ENCODE data around the gene GPC5. TPM values are rescaled to one million over a fixed set of nuclear protein-coding genes. Genes with fewer than 3 reads are reported as not detected.

Gene GPC5
- total and polyA plus RNA-seq, 2 donors (not counting 3 experiments of a cell fraction or from before 2014, with no cell fraction given): 0.59 to 0.97 TPM

DNA sequence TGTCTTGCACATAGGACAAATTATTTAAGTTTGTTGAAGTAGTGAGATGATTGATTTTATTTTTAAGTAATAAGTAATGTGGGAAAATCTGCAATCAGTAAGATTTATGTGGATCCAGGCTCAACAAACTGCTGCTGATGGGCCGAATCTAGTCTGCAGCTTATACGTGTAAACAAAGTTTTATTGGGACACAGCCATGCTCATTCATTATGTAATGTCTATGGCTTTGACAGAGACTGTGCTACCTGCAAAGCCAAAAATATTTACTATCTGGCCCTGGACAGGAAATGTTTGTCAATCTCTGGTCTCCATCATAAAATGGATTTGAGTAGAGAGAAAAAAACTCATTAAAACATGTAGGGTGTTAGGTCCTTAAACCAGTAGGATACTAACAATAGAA, 728.0 kb downstream of the GPC5 start:
- POLR2A ChIA-PET: no interaction called here
- FAIRE-seq: no peak

DNA sequence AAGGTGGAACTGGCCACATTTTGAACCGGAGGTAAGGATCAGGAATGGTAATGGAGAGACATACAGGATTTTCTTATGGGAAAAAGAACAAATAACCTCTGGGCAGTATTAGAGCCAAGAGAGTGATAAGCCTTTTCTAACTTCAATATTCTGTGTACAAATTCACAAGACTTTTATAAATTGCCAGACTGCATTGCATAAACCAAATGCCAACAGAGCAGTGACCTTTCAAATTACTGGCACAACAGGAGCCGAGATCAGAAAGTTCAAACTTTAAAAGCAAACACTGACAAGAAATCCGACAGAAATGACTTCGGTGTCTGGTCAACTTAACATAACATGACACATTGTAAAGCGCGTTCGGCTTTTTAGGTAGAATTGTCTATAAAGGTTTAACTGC, 737.1 kb downstream of the GPC5 start:
- Histone ChIP-seq H2AFZ (ENCODE audit: low read depth, low read length) (no peak overlapping the region), H3K4me1 (ENCODE audit: control insufficient read depth, extremely low read depth, insufficient read depth, low read length) (no peaks in the 10 kb centered on the region), H4K20me1 (replicated peaks; ENCODE audit: control insufficient read depth, extremely low read depth, insufficient read depth, low read length) (no peaks in the 10 kb centered on the region), H3K9me3 (replicated peaks; ENCODE audit: control insufficient read depth, insufficient read depth, low read length) (no peaks in the 10 kb centered on the region), H3K27ac (ENCODE audit: insufficient read depth, low read depth, low read length) (no peak overlapping the region), H3K4me2 (ENCODE audit: insufficient read depth, low read length) (no peak overlapping the region), H3K36me3 (ENCODE audit: control insufficient read depth in 2 of 2, extremely low read depth in 1 of 2, insufficient read depth in 2 of 2, low read length in 2 of 2) (no peaks in the 10 kb centered on the region), H3K9me1 (replicated peaks; ENCODE audit: control insufficient read depth, extremely low read depth, insufficient read depth, low read length) (no peaks in the 10 kb centered on the region), H3K9ac (replicated peaks; ENCODE audit: extremely low read depth, insufficient read depth, low read length) (no peak overlapping the region), H3K4me3 (replicated peaks in 1 of 3; ENCODE audit: insufficient read depth in 1 of 3, low read depth in 1 of 3, low read length in 3 of 3) (no peak overlapping the region), H3K79me2 (ENCODE audit: control insufficient read depth, insufficient read depth, low read length) (no peaks in the 10 kb centered on the region), H3K27me3 (ENCODE audit: control insufficient read depth in 2 of 2, insufficient read depth in 2 of 2, low read length in 2 of 2) (no peaks in the 10 kb centered on the region)
- dilution Hi-C loops (cut with MboI; ENCODE audit: extremely low pct_ligation_motif_present, low sequenced_read_pairs): no loop called here
- BruUV-seq (replicated peaks): no TSS peak
- FAIRE-seq (no peak), DNase-seq (ENCODE audit: low read depth, low spot score) (no peak)
- POLR2A ChIA-PET: no interaction called here
- TF ChIP-seq, protein P1, sequence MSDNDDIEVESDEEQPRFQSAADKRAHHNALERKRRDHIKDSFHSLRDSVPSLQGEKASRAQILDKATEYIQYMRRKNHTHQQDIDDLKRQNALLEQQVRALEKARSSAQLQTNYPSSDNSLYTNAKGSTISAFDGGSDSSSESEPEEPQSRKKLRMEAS (IDR thresholded peaks at IDR 0.05; ENCODE audit: insufficient read depth, insufficient read length): no peak
- TF ChIP-seq JUN (IDR thresholded peaks at IDR 0.05; ENCODE audit: borderline replicate concordance, insufficient read depth, insufficient read length, low read depth): no peak
- TF ChIP-seq EZH2 (IDR thresholded peaks at IDR 0.05; ENCODE audit: borderline replicate concordance, low read depth, low read length, severe bottlenecking): no peak
- no peak for TF ChIP-seq POLR2AphosphoS5 (IDR thresholded peaks at IDR 0.05; ENCODE audit: insufficient read depth, low read depth, low read length)
- TF ChIP-seq FOS (IDR thresholded peaks at IDR 0.05; ENCODE audit: borderline replicate concordance, insufficient read depth, low read length): no peak
- no peak for TF ChIP-seq MYC (IDR thresholded peaks at IDR 0.05; ENCODE audit: low read depth, low read length)
- TF ChIP-seq GATA2 (IDR thresholded peaks at IDR 0.05; ENCODE audit: insufficient read depth, insufficient read length, low read depth, low read length): no peak
- TF ChIP-seq POLR2A (IDR thresholded peaks at IDR 0.05; ENCODE audit: low read depth, low read length): no peak
- TF ChIP-seq, protein P2, sequence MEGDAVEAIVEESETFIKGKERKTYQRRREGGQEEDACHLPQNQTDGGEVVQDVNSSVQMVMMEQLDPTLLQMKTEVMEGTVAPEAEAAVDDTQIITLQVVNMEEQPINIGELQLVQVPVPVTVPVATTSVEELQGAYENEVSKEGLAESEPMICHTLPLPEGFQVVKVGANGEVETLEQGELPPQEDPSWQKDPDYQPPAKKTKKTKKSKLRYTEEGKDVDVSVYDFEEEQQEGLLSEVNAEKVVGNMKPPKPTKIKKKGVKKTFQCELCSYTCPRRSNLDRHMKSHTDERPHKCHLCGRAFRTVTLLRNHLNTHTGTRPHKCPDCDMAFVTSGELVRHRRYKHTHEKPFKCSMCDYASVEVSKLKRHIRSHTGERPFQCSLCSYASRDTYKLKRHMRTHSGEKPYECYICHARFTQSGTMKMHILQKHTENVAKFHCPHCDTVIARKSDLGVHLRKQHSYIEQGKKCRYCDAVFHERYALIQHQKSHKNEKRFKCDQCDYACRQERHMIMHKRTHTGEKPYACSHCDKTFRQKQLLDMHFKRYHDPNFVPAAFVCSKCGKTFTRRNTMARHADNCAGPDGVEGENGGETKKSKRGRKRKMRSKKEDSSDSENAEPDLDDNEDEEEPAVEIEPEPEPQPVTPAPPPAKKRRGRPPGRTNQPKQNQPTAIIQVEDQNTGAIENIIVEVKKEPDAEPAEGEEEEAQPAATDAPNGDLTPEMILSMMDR (IDR thresholded peaks at IDR 0.05; ENCODE audit: extremely low read depth in 1 of 2, insufficient read depth in 1 of 2, low read depth in 1 of 2, low read length in 2 of 2): no peak
- intact Hi-C loops (cut with micrococcal nuclease): no loop called here
- CTCF ChIA-PET: no interaction called here

More for the DNA sequence above, 728.0 kb downstream of the GPC5 start:
- Histone ChIP-seq H3K4me3 (replicated peaks in 1 of 3; ENCODE audit: insufficient read depth in 1 of 3, low read depth in 1 of 3, low read length in 3 of 3) (no peak overlapping the region), H3K4me1 (ENCODE audit: control insufficient read depth, extremely low read depth, insufficient read depth, low read length) (no peaks in the 10 kb centered on the region), H3K9me3 (replicated peaks; ENCODE audit: control insufficient read depth, insufficient read depth, low read length) (peaks cover 2% of the 10 kb centered on the region), H3K9me1 (replicated peaks; ENCODE audit: control insufficient read depth, extremely low read depth, insufficient read depth, low read length) (no peaks in the 10 kb centered on the region), H2AFZ (ENCODE audit: low read depth, low read length) (no peak overlapping the region), H3K36me3 (ENCODE audit: control insufficient read depth in 2 of 2, extremely low read depth in 1 of 2, insufficient read depth in 2 of 2, low read length in 2 of 2) (no peaks in the 10 kb centered on the region), H3K4me2 (ENCODE audit: insufficient read depth, low read length) (no peak overlapping the region), H4K20me1 (replicated peaks; ENCODE audit: control insufficient read depth, extremely low read depth, insufficient read depth, low read length) (no peaks in the 10 kb centered on the region), H3K9ac (replicated peaks; ENCODE audit: extremely low read depth, insufficient read depth, low read length) (no peak overlapping the region), H3K79me2 (ENCODE audit: control insufficient read depth, insufficient read depth, low read length) (no peaks in the 10 kb centered on the region), H3K27me3 (ENCODE audit: control insufficient read depth in 2 of 2, insufficient read depth in 2 of 2, low read length in 2 of 2) (no peaks in the 10 kb centered on the region), H3K27ac (ENCODE audit: insufficient read depth, low read depth, low read length) (no peak overlapping the region)
- no TSS peak for BruUV-seq (replicated peaks)
- CTCF ChIA-PET: no interaction called here
- dilution Hi-C loops (cut with MboI; ENCODE audit: extremely low pct_ligation_motif_present, low sequenced_read_pairs) (no loop called here), intact Hi-C loops (cut with micrococcal nuclease) (no loop called here)
- no peak for TF ChIP-seq POLR2AphosphoS5 (IDR thresholded peaks at IDR 0.05; ENCODE audit: insufficient read depth, low read depth, low read length)
- TF ChIP-seq FOS (IDR thresholded peaks at IDR 0.05; ENCODE audit: borderline replicate concordance, insufficient read depth, low read length): no peak
- no peak for TF ChIP-seq MYC (IDR thresholded peaks at IDR 0.05; ENCODE audit: low read depth, low read length)
- TF ChIP-seq, protein P1 (IDR thresholded peaks at IDR 0.05; ENCODE audit: insufficient read depth, insufficient read length): no peak
- TF ChIP-seq POLR2A (IDR thresholded peaks at IDR 0.05; ENCODE audit: low read depth, low read length): no peak
- TF ChIP-seq JUN (IDR thresholded peaks at IDR 0.05; ENCODE audit: borderline replicate concordance, insufficient read depth, insufficient read length, low read depth): no peak
- no peak for DNase-seq (ENCODE audit: low read depth, low spot score)

Measured in endothelial cell of umbilical vein (primary cell).